GM21360 (cell line): ENCODE measurements around the gene ITSN2.
"Not testable (repeated sequence)": the region's sequence is repeated elsewhere in the genome, so short reads cannot be mapped to it uniquely, and the experiment has no call there.

Experiments
- ATAC-seq: cut with Tn5 transposase; IDR thresholded peaks from one replicate; pipeline ENCODE4 v1.9.1; 2021; ENCODE audit warnings: mild to moderate bottlenecking, moderate library complexity; ENCODE audit not compliant: unreplicated experiment

ITSN2 gene

DNA sequence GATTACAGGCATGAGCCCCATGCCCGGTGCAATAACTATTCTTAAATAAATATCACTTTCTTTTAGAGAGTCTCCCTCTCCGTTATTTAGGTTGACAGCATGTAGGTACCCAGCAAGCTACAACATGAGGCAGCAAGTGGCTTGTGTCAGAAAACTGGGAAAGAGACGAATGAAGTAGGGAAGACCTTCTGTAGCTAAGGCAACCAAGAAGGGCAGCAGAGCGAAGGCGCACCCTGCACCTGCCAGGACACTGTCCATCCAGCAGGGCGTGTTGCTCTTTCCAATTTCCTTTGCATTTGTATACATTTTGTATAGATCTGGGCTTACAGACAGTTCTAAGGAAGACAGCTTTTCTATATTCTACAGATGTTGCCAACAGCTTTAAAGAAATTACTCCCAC is 137.4 kb downstream of the ITSN2 start:
- ATAC-seq = no peak

DNA sequence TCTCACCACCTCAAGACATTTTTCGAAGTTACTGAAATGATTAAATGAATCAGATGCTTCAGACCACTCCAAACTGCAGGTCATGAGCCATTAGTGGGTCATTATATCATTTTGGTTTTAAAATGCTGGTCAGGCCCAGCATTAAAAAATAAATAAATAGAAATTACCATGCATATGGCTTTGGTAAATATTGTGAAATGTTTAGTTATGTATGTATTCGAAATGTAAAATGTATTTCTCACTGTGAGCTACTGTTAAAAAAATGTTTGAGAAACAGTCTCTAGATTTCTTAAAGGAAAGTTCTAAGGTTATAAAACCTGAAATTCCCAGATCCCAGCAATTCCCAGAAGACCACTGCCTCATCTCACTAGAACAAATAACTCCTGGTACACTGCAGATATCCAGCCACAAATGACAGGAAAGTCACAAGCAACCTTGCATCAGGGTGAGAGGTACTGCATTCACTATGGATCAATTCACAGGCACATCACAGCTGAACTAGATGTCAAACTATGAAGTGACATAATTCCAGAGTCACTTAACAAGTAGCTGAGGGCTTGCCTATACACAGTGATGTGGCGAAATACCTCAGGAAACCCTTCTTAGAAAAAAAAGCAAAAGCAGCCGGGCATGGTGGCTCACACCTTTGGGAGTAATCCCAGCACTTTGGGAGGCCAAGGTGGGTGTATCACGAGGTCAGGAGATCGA is 138.8 kb downstream of the ITSN2 start:
- no peak for ATAC-seq

GRCh38 chr2:24220554-24221291 is 139.6 kb downstream of the ITSN2 start:
- ATAC-seq = no peak

GRCh38 chr2:24214880-24215279 is 145.5 kb downstream of the ITSN2 start:
- ATAC-seq = peak; percentile 91

- ATAC-seq = no peak
Measured at GRCh38 chr2:24211408-24211807, 148.9 kb downstream of the ITSN2 start.

GRCh38 chr2:24210723-24211122 is 149.6 kb downstream of the ITSN2 start:
- ATAC-seq = no peak

DNA sequence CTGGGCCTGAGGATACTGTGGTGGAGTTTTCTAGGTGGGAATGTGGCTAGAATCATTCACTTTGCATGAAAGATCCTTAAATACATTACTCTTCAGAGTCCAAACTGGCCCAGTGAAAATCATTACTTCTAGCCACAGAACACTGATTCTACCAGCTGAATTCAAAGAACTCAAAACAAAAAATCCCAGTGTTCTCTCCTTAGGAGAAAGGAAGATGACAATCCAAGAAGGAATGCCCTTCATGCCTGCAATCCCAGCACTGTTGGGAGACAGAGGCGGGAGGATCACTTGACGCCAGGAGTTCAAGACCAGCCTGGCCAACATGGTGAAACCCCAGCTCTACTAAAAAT is 150.3 kb downstream of the ITSN2 start:
- ATAC-seq = no peak

DNA sequence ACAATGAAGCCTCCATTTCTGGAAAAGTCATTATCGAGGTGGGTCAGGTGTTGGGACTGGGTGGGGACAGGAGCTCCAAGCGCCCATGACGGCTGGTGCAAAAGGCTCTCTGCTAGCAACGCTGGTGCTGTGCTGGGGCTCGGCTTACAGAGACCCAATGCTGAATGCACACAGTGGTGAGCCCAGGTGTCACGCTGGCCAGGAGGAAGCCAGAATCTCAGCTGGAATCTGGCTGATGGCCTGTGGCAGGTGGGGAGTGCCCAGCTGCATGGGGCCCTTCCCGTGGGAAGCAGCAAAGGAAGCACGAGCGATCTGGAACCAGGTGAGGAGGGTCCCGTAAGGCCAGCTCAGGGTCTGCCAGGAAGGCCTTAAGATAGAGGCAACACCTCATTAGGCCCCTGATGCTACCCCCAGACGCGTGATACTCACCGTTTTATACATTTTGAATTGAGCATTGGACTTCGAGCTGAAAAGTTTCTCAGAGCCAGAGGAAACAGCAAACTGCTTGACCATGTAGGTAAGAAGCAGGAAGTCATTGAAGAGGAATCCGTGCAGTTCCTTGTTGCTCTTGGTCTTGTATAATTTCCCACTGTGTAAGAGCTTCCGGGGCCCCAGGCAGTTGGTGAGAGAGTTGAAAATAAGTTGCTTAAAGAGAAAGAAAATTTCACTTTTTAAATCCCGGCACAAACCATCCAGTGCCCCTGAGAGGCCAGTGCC is 150.8 kb downstream of the ITSN2 start:
- ATAC-seq = no peak

DNA sequence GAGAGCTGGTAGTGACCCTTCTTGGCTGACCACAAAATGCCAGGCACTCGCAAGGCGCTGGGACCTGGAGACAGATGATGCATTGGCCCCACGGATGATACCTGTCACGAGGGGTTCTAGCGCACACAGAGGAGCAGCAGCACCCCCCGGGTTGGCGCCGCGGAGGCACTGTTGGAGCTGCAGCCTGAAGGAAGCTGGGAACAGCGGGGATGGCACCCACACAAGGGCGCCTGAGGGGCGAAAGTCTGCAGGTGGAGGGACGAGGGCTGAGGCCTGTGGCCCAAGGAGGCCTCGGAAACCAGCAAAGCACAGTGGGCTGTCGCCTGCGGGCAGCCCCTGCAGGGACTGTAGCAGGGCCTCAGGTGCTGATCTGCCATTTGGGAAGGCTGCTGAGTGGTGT is 151.8 kb downstream of the ITSN2 start:
- ATAC-seq = no peak

GRCh38 chr2:24207359-24207758 is 153.0 kb downstream of the ITSN2 start:
- ATAC-seq = no peak

DNA sequence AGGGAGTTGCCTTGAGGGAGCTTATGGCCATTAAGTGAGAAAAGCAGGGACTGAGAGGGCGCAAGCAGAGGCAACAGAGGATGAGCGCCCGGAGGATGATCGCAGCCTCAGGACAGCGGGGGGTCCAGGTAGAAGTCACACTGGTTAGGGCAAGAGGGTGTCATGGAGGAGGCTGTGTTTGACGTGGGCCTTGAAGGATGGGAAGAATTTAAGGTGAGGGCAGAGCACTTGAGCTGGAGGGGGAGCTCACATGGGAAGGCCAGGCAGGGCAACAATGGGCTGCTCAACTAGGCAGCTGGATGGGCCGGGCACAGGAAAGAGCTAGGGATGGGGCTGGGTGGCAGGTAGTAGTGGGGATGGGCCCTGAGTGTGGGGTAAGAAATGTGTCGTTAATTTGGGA is 153.6 kb downstream of the ITSN2 start:
- no peak for ATAC-seq

DNA sequence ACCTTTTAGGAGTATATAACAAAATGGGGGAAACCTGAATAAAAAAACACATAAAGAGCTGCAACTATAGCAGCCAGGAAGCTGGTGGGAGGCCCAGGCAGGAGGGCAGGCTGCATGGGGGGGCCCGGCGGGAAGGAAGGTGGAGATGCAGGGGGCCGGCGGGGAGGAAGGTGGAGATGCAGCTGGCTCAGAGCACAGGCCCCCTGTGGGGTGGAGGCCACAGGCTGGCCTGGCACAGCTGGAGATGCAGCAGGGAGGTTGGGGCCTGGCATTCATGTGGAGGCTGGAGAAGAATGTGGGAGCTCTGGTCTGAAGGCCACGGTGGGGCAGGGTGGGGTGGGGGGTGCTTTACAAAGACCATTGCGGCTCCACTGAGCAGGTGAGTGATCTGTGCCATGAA is 154.1 kb downstream of the ITSN2 start:
- ATAC-seq = no peak

- no peak for ATAC-seq
Measured at GRCh38 chr2:24205131-24205530, 155.2 kb downstream of the ITSN2 start.

DNA sequence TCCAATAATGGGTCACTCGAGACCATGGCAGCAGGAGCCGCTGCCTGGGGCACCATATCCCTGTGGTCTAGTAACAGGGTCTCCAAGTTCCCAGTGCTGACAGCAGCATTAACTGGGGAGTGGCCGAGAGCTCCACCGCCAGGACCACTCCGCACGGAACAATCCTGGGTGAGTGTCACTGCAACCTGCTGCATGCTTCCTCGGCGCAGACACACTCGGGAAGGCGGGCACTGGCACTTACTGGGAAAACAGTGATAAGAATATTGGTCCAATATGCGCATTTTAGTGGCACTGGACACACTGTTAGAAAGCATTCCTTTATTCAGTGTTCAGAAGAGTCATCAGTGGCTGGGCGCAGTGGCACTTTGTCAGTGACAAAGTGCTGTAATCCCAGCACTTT is 155.8 kb downstream of the ITSN2 start:
- no peak for ATAC-seq

DNA sequence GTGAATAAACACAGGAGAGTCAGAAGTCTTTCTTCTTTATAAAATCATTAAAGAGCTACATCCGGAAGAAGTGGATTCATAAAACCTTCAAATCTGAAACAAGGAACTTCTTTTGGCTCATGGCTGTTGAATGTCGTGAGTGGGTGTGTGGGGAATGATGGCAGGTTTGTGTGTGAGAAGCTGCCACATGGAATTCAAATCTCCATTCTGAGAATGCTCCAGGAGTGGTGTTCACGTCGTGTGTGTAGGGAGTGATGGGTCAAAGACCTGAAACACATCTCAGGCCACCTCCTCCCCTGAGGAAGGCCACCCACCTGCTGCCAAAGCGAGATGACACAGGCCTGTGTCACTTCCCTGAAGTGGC is 156.6 kb downstream of the ITSN2 start:
- ATAC-seq = no peak

DNA sequence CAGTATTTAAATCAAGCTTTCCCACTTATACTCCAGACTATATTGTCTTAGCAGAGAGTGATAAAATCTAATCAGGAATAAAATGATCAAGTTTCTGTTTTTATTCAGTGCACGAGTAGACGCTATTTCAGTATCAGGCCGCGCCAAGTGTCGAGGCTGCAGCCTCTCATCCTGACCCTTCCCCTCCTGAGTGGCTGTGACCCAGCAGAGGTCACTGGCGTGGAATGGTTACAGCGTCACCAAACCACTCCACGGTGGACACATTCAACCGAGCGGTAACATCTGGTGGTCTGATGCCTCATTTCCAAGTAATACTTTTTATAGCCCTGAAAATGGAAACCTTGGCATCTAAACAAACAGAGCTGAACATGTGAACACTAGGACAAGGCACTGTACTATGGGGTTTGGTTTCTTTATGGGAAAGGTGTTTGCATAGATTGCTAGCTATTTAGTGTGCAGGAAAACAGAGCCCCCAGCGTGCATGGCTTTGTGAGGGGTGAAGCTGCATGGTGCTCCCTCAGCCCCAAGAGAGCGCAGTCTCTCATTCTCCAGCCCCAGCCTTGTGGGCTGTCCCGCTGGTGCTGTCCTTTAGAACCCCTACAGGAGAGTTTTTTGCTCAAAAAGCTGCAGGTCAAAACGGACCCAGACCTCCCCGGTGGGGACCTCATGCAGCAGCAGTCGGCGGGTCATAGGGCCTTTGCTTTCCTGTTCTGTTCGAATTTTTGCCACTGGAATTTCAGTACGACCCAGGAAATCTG is 157.1 kb downstream of the ITSN2 start:
- ATAC-seq = no peak

DNA sequence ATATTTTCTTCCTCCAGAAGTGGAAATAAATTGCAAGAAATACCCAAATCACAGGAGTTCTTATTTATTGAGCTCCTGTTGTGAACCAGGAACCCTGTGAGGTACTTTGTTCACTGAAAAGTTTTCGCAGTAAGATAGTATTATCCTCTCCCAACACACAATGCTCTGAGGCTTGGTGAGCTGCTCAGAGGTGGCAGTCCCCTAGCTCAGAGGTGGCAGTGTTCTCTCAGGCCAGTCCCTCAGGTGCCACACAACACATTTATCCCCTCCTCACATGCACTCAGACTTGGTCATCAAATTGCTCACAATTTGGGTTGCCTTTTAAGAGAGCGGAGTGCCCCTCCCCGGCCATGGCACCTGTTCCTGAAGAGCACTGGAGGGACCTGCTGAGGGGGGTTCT is 159.5 kb downstream of the ITSN2 start:
- no peak for ATAC-seq

DNA sequence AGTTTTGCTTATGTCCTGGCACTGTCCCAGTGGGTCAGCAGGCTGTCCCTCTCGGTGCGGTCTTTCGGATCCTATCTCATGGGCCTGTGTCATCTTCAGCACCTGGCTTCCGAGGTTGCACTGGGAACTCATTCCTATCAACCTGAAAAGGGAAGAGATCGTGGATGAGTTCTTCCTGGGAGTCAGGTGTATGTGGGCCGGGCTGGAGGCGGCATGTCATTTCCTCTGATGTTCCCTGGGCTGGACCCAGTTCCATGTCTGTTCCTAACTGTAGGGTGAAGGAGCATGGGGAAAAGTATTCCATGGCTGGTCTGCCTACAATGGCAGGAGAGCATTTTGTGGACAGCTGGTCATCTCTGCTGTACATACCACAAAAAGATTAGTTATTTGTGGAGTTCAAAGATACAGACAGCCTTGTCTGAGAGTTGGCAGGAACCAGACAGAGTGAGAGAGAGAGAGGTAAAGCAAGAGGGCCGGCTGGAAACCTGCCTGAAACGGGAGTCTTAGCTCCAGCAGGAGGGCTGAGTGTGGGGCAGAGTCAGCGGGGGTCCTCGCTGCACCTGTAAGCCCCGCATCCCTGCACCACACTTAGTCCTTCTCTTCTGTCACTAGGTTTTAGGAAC is 160.3 kb downstream of the ITSN2 start:
- no peak for ATAC-seq

GRCh38 chr2:24197213-24197612 is 163.1 kb downstream of the ITSN2 start:
- ATAC-seq = not testable (repeated sequence)

DNA sequence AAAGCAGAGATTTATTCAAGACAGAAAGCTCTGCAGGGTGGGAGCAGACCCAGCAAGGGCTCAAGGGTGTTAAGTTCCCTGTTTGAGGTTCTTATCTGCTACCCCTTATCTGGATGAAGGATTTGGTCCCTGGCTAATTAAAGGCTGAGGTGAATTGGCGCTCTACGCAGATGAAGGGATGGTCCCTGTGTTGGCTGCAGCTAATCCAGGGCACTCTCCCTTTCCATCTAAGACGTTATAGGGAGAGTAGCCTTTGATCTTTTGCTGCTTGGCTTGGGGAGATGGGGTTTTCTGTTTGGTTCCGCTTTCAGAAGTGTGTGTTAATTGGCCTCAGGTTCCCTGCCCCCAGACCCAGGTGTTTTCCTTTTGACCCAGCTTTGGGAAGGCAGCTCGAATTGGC is 168.5 kb downstream of the ITSN2 start:
- ATAC-seq = no peak

DNA sequence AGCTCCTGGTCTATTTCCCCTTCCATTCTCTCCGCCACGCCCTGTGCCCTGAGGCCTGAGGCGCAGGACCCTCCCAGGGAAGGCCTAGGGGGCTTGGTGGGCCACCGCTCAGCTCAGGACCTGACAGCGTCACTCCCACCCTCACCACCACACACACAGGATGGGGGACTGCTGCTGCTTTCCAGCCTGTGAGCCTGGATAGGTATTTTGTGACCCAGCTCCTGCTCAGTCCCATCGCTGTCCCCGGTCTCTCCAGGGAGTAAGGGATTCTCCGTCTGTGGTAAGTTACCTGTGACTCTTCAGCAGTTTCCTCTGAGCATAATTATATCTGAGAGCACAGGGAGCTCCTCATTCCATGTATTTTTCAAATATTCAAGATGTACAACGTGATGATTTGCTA is 169.2 kb downstream of the ITSN2 start:
- no peak for ATAC-seq
